Transverse colon (tissue), 4 donors: ENCODE measurements around the gene EOLA2.

ENCODE experiments used
- CTCF ChIP-seq, 5 experiments: fragments of 200-600 bp in 3 of 5; fragments of 450-650 bp in 2 of 5; sonication (generic) in 3 of 5; IDR thresholded peaks; 1 replicate in 2 of 5; 2 replicates in 3 of 5; pipeline ENCODE4 v1.5.1; 2016 to 2017; ENCODE audit warnings: antibody characterized with exemption in 5 of 5, inconsistent platforms in 3 of 5, mild to moderate bottlenecking in 2 of 5, moderate library complexity in 1 of 5
- EP300 ChIP-seq: sonication (generic); formaldehyde crosslinking; IDR thresholded peaks from one replicate; pipeline ENCODE4 v1.6.1; 2017; ENCODE audit warnings: antibody characterized with exemption, low read depth
- POLR2A ChIP-seq: fragments of 450-650 bp; IDR thresholded peaks from one replicate; pipeline ENCODE4 v1.6.1; 2016; ENCODE audit warnings: antibody characterized with exemption, mild to moderate bottlenecking, moderate library complexity
- POLR2AphosphoS5 ChIP-seq, 3 donors: sonication (generic); formaldehyde crosslinking; IDR thresholded peaks; one replicate each; pipeline ENCODE4 v1.6.1; 2016; ENCODE audit warnings: antibody characterized with exemption in 3 of 3

GRCh38 chrX:149948016-149948415 lies 9.7 kb upstream of the EOLA2 start:
- TF ChIP-seq POLR2A (no peak), CTCF (IDR thresholded peaks at IDR 0.05) (no peak), POLR2AphosphoS5 (IDR thresholded peaks at IDR 0.05) (no peak), EP300 (no peak)
